ENCODE measurements around the gene FZR1.
"Not testable (repeated sequence)": the region's sequence is repeated elsewhere in the genome, so short reads cannot be mapped to it uniquely, and the experiment has no call there.

FZR1 gene

DNA sequence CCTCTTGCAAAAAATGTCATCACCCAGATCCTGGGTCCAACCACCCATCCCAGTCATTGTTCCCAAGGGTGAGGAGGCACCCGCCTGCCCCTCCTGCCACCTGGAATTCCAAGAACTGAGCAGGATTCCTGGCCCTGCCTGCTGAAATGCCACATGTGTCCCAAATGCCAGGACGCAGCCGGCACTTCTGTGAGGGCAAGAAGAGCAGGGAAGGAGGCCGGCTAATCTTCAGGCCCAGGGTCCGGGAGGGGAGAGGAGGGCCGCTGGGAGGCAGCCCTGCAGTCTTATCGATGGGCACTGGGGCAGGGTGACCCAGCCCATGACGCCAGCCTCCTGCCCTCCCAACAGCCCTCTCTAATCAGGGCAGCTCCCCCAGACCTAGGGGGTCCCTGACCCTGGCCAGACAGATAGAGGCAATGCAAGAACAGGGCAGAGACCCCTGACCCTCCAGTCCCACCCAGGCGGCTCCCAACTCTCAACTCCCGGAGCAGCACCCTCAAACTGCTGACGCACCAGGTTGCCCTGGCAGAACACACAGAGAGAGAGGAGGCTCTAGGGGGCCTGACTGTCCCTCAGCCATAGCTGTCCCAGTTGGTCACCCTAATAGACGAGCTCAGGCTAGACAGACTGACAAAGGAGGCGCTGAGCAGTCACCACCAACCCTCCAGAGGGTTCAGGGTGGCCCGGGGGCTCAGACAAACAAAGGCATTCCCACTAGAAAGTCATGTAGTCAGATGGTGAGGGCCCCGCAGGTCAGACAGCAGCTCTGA, 49.7 kb downstream of the FZR1 start:
- H3K4me3 ChIP-seq (replicated peaks; ENCODE audit: low read depth, low read length), result peak overlapping the region; percentile 70
- no peak for DNase-seq (ENCODE audit: low read depth)
- TF ChIP-seq, protein P1, sequence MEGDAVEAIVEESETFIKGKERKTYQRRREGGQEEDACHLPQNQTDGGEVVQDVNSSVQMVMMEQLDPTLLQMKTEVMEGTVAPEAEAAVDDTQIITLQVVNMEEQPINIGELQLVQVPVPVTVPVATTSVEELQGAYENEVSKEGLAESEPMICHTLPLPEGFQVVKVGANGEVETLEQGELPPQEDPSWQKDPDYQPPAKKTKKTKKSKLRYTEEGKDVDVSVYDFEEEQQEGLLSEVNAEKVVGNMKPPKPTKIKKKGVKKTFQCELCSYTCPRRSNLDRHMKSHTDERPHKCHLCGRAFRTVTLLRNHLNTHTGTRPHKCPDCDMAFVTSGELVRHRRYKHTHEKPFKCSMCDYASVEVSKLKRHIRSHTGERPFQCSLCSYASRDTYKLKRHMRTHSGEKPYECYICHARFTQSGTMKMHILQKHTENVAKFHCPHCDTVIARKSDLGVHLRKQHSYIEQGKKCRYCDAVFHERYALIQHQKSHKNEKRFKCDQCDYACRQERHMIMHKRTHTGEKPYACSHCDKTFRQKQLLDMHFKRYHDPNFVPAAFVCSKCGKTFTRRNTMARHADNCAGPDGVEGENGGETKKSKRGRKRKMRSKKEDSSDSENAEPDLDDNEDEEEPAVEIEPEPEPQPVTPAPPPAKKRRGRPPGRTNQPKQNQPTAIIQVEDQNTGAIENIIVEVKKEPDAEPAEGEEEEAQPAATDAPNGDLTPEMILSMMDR (IDR thresholded peaks at IDR 0.05; ENCODE audit: low read length, missing control alignments), result no peak

DNA sequence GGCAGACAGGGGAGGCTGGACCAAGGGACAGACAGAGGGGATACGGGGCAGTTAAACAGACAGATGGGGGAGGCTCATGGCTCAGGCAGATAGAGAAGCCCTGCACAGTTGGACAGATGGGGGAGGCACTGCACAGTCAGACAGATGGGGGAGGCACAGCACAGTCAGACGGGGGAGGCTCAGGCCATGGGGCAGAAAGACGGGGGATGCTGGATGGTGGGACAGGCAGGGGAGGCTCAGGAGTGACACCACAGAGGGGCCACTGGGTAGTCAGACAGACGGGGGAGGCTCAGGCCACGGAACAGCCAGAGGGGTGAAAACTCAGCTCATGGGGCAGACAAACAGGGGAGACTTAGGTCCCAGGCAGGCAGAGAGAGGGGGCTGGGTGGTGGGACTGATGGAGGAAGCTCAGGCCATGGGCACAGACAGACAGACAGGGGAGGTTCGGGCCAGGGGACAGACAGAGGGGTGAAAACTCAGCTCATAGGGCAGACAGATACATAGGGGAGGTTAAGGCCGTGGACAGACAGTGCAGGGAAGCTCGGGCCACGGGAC, 50.4 kb downstream of the FZR1 start:
- DNase-seq (ENCODE audit: low read depth), result no peak
- TF ChIP-seq, protein P1 (IDR thresholded peaks at IDR 0.05; ENCODE audit: low read length, missing control alignments), result no peak
- H3K4me3 ChIP-seq (replicated peaks; ENCODE audit: low read depth, low read length), result peak overlapping the region; percentile 70

DNA sequence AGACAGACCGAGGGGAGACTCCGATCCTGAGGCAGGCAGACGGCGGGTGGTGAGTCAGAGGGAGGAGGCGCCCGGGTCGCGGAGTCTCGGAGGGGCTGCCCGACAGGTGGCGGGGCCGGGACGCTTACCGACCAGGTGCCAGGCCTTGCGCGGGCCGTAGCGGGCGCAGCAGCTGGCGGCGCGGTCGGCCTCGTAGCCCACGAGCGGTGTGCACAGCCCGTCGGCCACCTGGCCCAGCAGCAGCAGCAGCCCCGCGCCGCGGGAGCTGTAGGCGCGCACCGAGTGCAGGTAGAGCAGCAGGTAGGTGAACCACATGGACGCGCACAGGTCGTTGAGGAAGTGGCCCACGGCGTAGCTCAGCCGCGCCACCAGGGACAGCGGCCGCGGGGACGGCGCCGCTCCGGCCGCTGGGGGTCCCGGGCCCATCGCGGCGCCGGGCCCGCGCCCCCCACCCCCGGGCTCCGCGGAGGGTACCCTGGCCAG, 50.9 kb downstream of the FZR1 start:
- TF ChIP-seq, protein P1 (IDR thresholded peaks at IDR 0.05; ENCODE audit: low read length, missing control alignments), result no peak
- peak overlapping the region; percentile 70 for H3K4me3 ChIP-seq (replicated peaks; ENCODE audit: low read depth, low read length)
- no peak for DNase-seq (ENCODE audit: low read depth)

DNA sequence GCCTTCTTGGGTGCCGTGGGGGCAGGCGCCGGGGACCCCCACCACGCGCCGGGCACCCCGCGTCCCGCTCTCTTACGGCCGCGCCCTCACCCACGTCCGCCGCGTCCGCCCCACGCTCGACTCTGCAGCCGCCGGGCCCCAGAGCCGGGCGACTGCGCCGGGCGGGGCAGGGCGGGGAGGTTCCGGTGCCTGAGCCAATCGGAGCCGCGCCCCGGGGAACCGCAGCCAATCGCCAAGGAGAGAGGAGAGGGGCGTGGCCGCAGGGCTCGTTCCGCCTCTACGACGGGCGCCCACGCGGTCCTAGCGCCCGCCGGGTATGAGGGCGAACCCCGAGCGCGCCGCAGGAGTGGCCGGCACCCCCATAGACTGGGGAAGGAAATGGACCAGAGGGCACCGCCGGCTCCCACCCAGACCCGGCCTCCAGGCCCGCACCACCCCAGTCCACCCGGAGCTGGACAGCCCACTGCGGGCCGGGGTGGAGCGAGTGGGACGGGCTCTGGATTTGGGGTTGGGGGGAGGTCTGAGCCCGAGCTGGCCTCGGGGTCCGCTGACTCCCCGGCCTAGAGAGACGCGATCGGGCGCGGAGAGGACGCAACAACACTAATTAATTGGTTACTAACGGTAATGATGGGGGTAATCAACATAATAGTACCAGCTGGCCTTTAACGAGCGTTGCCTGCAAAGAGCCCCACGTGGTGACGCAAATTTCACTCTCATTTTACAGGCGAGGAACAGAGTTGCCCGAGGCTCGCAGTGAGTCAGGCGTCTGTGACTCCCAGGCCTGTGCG, 51.5 kb downstream of the FZR1 start, which contains the start of gene MFSD12:
Gene MFSD12 (minus strand): TSS at position 126 of the 788 bp plus-strand sequence. CDS start 183 bp downstream, outside the sequence.
- peak; percentile 90 for DNase-seq (ENCODE audit: low read depth)
- peak within 1 kb of the TSS; percentile 70 for H3K4me3 ChIP-seq (replicated peaks; ENCODE audit: low read depth, low read length)
- TF ChIP-seq, protein P1 (IDR thresholded peaks at IDR 0.05; ENCODE audit: low read length, missing control alignments), result no peak

DNA sequence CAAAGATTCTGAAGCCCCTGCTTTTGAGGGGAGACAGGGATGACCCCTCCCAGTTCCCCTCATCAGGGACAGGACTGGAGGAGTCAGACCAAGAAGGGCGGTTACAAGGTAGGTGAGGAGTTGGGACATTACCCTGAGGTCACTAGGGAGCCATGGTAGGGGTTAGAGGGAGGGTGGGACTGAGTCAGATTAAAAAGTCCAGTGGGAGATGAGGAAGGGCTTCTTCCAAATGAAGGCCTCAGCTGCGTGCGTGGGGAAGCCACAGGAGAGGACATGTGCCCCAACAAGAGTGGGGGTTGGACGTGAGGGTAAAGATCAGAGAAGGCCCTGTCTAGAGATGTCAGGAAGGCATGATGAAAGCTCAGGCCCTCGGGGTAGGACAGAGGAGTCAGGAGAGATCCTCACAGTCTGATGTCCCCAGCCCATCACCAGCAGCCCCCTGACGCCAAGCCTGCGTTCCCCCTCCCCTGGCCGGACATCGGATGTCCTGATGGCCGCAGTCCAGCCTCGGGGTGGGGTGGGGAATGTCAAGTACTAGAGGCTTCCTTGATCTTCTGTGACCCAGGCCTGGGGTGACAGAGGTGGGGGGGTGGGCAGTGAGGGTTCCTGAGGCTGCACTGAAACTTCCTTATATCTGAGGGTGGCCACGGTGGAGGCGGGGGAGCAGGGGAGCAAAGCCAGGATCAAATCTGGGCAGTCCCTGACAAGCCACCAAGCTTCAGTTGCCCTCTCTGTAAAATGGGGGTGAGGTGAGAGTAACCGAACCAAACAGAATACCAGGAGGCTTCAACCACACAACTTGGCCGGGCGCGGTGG, 57.8 kb downstream of the FZR1 start:
- DNase-seq (ENCODE audit: low read depth), result no peak
- TF ChIP-seq, protein P1 (IDR thresholded peaks at IDR 0.05; ENCODE audit: low read length, missing control alignments), result no peak
- H3K4me3 ChIP-seq (replicated peaks; ENCODE audit: low read depth, low read length), result no peak overlapping the region

DNA sequence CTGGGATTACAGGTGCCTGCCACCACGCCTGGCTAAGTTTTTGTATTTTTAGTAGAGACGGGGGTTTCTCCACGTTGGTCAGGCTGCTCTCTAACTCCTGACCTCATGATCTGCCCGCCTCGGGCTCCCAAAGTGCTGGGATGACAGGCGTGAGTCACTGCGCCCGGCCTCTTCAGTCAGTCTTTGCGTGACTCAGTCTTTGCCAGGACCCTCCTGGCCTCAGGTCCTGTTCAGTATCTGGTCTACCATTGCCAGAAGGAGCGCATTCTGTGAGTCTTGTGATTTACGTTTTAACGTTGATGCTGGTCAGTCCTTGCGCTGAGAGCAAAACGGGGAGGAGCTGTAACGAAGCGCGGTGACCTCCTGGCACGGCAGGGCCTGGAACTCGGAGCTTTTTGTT, 59.0 kb downstream of the FZR1 start:
- H3K4me3 ChIP-seq (replicated peaks; ENCODE audit: low read depth, low read length), result no peak overlapping the region
- TF ChIP-seq, protein P1 (IDR thresholded peaks at IDR 0.05; ENCODE audit: low read length, missing control alignments), result no peak
- no peak for DNase-seq (ENCODE audit: low read depth)

DNA sequence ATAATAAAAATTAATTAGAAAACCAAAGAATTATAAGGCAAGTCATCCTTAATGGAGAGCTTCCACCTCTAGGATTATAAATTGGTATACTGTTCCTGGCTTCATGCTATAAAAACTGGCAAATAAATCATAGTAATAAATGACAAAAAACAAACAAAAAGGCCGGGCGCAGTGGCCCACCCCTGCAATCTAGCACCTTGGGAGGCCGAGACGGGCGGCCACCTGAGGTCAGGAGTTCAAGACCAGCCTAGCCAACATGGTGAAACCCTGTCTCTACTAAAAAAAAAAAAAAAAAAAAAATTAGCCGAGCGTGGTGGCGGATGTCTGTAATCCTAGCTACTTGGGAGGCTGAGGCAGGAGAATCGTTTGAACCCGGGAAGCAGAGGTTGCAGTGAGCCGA, 63.9 kb downstream of the FZR1 start:
- not testable (repeated sequence) for H3K4me3 ChIP-seq (replicated peaks; ENCODE audit: low read depth, low read length); DNase-seq (ENCODE audit: low read depth)
